Midbrain (tissue), 1 donor: ENCODE results near the gene ANKS1B.
"Not testable (repeated sequence)": the region's sequence is repeated elsewhere in the genome, so short reads cannot be mapped to it uniquely, and the experiment has no call there.

Source experiments
- DNase-seq: peaks from one replicate; lab custom pipeline; 2025; lab: John Stamatoyannopoulos, UW

Gene ANKS1B

GRCh38 chr12:99054601-99055128 is 930.1 kb downstream of the ANKS1B start:
- no peak for DNase-seq

- no peak for DNase-seq
These were observed 930.9 kb downstream of the ANKS1B start for GRCh38 chr12:99053616-99054362.

- DNase-seq, result no peak
These were observed 935.0 kb downstream of the ANKS1B start for GRCh38 chr12:99049774-99050173.

GRCh38 chr12:99045158-99045557 is 939.6 kb downstream of the ANKS1B start:
- no peak for DNase-seq

- peak; percentile 60 for DNase-seq
These were observed 941.3 kb downstream of the ANKS1B start for GRCh38 chr12:99043319-99043914.

GRCh38 chr12:99042226-99042625 is 942.5 kb downstream of the ANKS1B start:
- no peak for DNase-seq

GRCh38 chr12:99039367-99040120 is 945.2 kb downstream of the ANKS1B start:
- no peak for DNase-seq

GRCh38 chr12:99036566-99036965 is 948.2 kb downstream of the ANKS1B start:
- DNase-seq, result no peak

GRCh38 chr12:99035803-99036202 is 948.9 kb downstream of the ANKS1B start:
- DNase-seq, result no peak

GRCh38 chr12:99034201-99034600 is 950.5 kb downstream of the ANKS1B start:
- DNase-seq, result not testable (repeated sequence)

GRCh38 chr12:99029511-99030271 is 955.0 kb downstream of the ANKS1B start:
- DNase-seq, result no peak

GRCh38 chr12:99027461-99027860 is 957.3 kb downstream of the ANKS1B start:
- no peak for DNase-seq

GRCh38 chr12:99027055-99027393 is 957.7 kb downstream of the ANKS1B start:
- DNase-seq, result no peak

- no peak for DNase-seq
These were observed 958.2 kb downstream of the ANKS1B start for GRCh38 chr12:99026332-99027054.

GRCh38 chr12:99024870-99025269 is 959.9 kb downstream of the ANKS1B start:
- no peak for DNase-seq

- no peak for DNase-seq
These were observed 960.5 kb downstream of the ANKS1B start for GRCh38 chr12:99024191-99024590.

- DNase-seq, result no peak
These were observed 963.9 kb downstream of the ANKS1B start for GRCh38 chr12:99020871-99021270.

- DNase-seq, result no peak
These were observed 964.9 kb downstream of the ANKS1B start for GRCh38 chr12:99019798-99020197.

- DNase-seq, result no peak
These were observed 966.8 kb downstream of the ANKS1B start for GRCh38 chr12:99017971-99018370.

- no peak for DNase-seq
These were observed 975.0 kb downstream of the ANKS1B start for GRCh38 chr12:99009654-99010296.

GRCh38 chr12:99005601-99006000 is 979.1 kb downstream of the ANKS1B start:
- no peak for DNase-seq
